GM19035 (cell line): ENCODE measurements around the gene IGSF22.
"Not testable (repeated sequence)": the region's sequence is repeated elsewhere in the genome, so short reads cannot be mapped to it uniquely, and the experiment has no call there.

Source experiments
- ATAC-seq: cut with Tn5 transposase; IDR thresholded peaks from one replicate; pipeline ENCODE4 v1.9.1; 2021; ENCODE audit not compliant: unreplicated experiment

The IGSF22 gene

DNA sequence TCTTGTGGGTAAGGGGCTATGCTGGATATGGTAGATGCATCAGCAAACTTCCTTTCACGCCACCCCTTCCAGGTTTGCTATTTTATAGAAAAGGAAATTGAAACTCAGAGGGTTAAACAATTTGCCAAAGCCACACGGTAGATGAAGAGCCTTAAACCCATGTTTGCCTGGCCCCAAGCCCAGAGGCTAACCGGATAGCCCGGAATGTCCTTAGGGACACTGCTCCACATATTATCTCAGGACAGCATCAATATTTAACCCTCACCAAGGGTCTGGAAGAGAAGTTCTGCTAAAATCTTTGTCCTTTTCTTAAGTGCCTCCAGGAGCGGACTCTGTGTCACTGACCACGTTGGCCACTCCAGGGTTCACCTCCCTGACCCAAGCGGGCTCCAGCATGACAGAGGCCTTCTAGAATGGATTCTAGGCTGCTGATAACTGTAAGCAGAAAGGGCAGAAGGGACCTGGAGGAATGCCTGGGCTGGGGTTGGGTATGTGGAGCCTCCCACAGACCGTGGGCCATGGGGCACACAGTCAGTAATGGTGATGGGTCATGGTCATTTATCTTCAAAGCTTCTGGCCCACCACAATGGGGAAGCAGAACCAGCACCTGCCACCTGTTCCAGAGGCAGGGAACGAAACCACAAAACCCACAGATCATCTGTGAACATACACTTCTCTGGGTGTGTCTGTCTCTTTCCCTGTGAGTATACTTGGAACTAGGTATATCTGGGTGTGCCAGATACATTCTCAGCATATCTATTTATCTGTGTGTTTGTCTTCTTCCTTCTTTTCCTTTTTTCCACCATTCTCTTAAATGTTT, 32.8 kb downstream of the IGSF22 start:
- ATAC-seq = no peak

DNA sequence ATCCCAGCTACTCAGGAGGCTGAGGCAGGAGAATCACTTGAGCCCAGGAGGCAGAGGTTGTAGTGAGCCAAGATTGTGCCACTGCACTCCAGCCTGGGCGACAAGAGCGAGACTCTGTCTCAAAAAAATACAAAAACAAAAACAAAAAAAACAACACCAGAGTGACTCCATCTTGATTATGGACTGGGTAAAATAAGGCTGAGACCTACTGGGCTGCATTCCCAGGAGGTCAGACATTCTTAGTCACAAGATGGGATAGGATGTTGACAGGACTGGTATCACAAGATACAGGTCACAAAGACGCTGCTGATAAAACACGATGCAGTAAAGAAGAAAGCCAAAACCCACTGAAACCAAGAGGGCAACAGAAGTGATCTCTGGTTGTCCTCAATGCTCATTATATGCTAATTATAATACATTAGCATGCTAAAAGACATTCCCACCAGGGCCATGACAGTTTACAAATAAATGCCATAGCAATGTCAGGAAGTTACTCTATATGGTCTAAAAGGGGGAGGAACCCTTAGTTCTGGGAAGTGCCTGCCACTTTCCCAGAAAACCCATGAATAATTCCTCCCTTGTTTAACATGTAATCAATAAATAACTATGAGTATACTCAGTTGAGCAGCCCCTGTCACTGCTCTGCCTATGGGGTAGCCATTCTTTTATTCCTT, 34.4 kb downstream of the IGSF22 start:
- ATAC-seq = not testable (repeated sequence)

DNA sequence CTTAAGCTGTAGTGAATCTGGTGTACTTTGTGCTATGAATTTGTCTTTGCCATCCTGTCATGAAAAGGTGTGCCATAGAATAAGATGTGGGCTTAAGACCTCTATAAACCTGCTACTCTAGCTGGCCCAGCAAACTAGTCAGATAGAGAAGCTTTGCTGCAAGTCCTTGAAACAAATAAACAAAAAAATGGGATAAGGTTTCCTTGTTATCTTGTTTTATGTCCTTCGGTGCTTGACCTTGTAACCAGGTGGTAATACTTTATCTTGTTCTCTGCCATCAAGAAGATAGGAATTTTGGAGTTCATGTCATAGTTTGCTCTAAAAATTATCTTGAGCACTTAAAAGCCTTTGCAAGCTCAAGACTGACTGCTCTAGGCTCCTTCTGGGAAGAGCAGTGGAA, 41.7 kb downstream of the IGSF22 start:
- no peak for ATAC-seq

DNA sequence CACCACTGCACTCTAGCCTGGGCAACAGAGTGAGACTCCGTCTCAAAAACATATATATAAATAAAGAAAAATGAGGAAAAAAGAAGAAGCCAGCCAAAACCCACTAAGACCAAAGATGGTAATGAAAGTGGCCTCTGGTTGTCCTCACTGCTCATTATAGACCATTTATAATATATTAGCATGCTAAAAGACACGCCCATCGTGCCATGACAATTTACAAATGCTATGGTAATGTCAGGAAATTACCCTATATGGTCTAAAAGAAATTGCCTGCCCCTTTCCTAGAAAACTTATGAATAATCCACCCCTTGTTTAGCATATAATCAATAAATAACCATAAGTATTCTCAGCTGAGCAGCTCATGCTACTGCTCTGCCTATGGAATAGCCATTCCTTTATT, 43.5 kb downstream of the IGSF22 start:
- ATAC-seq = no peak

GRCh38 chr11:18681949-18682348, 44.0 kb downstream of the IGSF22 start:
- not testable (repeated sequence) for ATAC-seq

DNA sequence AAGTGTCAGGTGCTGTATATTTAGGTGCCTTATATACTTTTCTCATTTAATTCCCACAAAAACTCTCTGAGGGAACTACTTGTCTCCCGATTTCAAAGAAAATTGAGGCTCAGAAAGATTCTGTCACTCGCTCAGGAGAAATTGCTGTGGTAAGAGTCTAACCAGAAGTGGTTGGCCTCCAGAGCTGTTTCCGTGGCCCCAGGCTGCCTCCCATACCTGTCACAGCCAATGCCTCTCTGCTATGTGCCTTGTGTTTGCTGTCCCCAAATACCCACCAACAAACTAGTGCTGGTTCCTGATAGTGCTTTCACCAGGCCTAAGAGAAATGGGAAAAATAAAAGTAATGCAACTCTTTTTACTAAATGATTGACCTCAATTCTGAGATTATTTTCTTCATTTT, 48.4 kb downstream of the IGSF22 start:
- no peak for ATAC-seq

DNA sequence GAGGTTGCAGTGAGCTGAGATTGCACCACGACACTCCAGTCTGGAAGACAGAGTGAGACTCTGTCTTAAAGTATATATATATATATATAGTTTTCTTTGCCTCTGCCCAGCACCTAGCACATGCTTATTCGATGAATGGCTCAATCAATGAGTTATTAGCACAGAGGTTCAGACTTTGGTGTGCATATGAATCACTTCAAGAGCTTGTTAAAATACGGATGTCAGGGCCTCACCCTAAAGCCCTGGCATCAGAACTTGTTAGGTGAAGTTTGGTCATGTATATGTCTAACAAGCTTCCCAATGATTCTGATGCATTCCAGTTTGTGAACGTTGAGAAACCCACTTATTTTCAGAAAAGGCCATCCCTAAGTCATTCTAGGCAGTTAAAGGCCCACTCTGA, 49.2 kb downstream of the IGSF22 start:
- no peak for ATAC-seq

DNA sequence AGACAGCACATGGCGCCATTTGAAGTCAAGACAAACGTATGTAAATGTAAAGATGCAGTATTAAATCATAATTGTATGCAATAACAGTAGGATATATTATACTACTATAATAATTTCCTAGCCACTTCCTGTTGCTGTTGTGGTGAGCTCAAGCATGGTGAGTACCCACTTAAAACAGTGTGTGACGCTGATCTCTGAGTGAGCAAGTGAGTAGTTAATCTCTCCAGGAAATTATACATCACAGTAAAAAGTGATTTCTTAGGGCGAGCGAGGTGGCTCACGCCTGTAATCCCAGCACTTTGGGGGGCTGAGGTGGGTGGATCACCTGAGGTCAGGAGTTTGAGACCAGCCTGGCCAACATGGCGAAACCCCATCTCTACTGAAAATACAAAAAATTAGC, 53.8 kb downstream of the IGSF22 start:
- not testable (repeated sequence) for ATAC-seq

GRCh38 chr11:18671246-18671645, 54.7 kb downstream of the IGSF22 start:
- ATAC-seq = no peak

- no peak for ATAC-seq
Observed at GRCh38 chr11:18669711-18670110, 56.3 kb downstream of the IGSF22 start.

DNA sequence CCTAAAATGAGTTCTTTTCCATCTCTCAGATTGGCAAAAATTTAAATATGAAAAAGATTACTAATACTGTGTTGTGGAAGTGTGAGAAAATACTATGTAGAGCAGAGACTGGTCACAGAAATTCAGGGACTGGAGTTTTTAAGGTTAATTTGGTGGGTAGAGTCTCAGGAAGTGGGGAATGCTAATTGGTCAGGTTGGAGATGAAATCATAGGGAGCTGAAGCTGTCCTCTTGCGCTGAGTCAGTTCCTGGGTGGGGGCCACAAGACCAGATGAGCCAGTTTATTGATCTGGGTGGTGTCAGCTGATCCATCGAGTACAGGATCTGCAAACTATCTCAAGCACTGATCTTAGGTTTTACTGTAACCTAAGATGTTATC, 56.8 kb downstream of the IGSF22 start:
- ATAC-seq = no peak

DNA sequence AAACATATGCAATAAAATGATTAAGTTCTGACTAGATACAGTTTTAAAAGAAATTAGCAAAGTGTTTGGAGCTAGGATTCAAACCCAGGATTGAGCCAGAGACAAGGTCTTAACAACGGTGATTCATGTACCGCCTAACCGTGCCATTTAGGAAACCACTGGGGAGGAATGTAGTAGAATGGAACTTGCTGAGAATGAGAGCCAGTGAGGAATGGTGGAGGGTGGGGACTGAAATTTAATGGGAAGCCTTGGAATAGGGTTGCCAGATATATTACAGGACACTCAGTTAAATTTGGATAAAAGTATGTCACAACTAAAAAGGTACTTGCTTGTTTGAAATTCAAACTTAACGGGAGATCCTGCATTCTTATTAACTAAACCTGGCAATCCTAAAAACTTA, 57.9 kb downstream of the IGSF22 start:
- no peak for ATAC-seq

DNA sequence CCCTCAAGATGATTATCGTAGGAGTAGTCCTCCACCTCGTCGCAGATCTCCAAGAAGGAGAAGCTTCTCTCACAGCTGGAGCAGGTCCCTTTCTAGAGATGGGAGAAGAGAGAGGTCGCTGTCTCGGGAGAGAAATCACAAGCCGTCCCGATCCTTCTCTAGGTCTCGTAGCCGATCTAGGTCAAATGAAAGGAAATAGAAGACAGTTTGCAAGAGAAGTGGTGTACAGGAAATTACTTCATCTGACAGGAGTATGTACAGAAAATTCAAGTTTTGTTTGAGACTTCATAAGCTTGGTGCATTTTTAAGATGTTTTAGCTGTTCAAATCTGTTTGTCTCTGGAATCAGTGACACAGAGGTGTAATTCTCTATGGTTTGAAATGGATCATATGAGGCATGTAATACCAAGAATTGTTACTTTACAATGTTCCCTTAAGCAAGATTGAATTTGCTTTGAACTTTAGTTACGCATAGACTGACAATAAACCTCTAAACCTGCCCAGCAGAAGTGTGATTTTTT, 60.6 kb downstream of the IGSF22 start:
- ATAC-seq = not testable (repeated sequence)

GRCh38 chr11:18657673-18658072, 68.3 kb downstream of the IGSF22 start:
- no peak for ATAC-seq
